Measurements from ENCODE around the gene BMP5. TPM values are rescaled to one million over a fixed set of nuclear protein-coding genes. Genes with fewer than 3 reads are reported as not detected.

The BMP5 gene
- total RNA-seq, 1 donor from 2014 or later: 0.50 TPM

GRCh38 chr6:55734256-55734655 lies 141.1 kb downstream of the BMP5 start:
- Mint-ChIP-seq H3K4me1 (ENCODE audit: low read depth, unreplicated experiment) (peaks cover 4% of the 10 kb centered on the region), H3K27me3 (ENCODE audit: low read depth, unreplicated experiment) (no peaks in the 10 kb centered on the region), H3K36me3 (ENCODE audit: low read depth, unreplicated experiment) (no peaks in the 10 kb centered on the region), H3K27ac (ENCODE audit: unreplicated experiment) (peak overlapping the region; percentile 77), H3K9me3 (ENCODE audit: unreplicated experiment) (peaks cover 9% of the 10 kb centered on the region), H3K4me3 (ENCODE audit: unreplicated experiment) (no peak overlapping the region)
- H3K9me3 ChIP-seq (ENCODE audit: insufficient read depth, low read depth, low read length): no peaks in the 10 kb centered on the region
- H3K4me1 ChIP-seq (ENCODE audit: insufficient read depth, low read length): no peaks in the 10 kb centered on the region
- no peaks in the 10 kb centered on the region for H3K27me3 ChIP-seq (ENCODE audit: insufficient read depth, low read length)
- no peak overlapping the region for H3K9ac ChIP-seq (ENCODE audit: low read length)
- H3K36me3 ChIP-seq (ENCODE audit: insufficient read depth, low read length): no peaks in the 10 kb centered on the region
- no peak overlapping the region for H3K27ac ChIP-seq (ENCODE audit: low read depth, low read length)
- no peak overlapping the region for H2AFZ ChIP-seq (ENCODE audit: low read depth, low read length)
- no peak overlapping the region for H3K4me2 ChIP-seq (ENCODE audit: low read length)
- H3K4me3 ChIP-seq (ENCODE audit: insufficient read depth, low read depth, low read length): no peak overlapping the region
- peak; percentile 59 for DNase-seq (ENCODE audit: low read depth)
- no peak for FAIRE-seq
- no peaks in the 10 kb centered on the region for H4K20me1 ChIP-seq (ENCODE audit: insufficient read depth, low read length)
- TF ChIP-seq CTCF (IDR thresholded peaks at IDR 0.05; ENCODE audit: insufficient read depth, low read depth, low read length) (no peak), EZH2 (IDR thresholded peaks at IDR 0.05; ENCODE audit: insufficient read depth, low read length) (no peak)
- no peaks in the 10 kb centered on the region for H3K79me2 ChIP-seq (ENCODE audit: insufficient read depth, low read length)

GRCh38 chr6:55729665-55730064 lies 145.7 kb downstream of the BMP5 start:
- Mint-ChIP-seq H3K27me3 (ENCODE audit: low read depth, unreplicated experiment) (no peaks in the 10 kb centered on the region), H3K4me1 (ENCODE audit: low read depth, unreplicated experiment) (peaks cover 4% of the 10 kb centered on the region), H3K9me3 (ENCODE audit: unreplicated experiment) (peaks cover 2% of the 10 kb centered on the region), H3K36me3 (ENCODE audit: low read depth, unreplicated experiment) (no peaks in the 10 kb centered on the region), H3K27ac (ENCODE audit: unreplicated experiment) (no peak overlapping the region), H3K4me3 (ENCODE audit: unreplicated experiment) (no peak overlapping the region)
- Histone ChIP-seq H3K36me3 (ENCODE audit: insufficient read depth, low read length) (no peaks in the 10 kb centered on the region), H3K27ac (ENCODE audit: low read depth, low read length) (no peak overlapping the region), H4K20me1 (ENCODE audit: insufficient read depth, low read length) (no peaks in the 10 kb centered on the region), H2AFZ (ENCODE audit: low read depth, low read length) (no peak overlapping the region), H3K27me3 (ENCODE audit: insufficient read depth, low read length) (no peaks in the 10 kb centered on the region), H3K4me1 (ENCODE audit: insufficient read depth, low read length) (no peaks in the 10 kb centered on the region), H3K4me3 (ENCODE audit: insufficient read depth, low read depth, low read length) (no peak overlapping the region), H3K79me2 (ENCODE audit: insufficient read depth, low read length) (no peaks in the 10 kb centered on the region), H3K4me2 (ENCODE audit: low read length) (no peak overlapping the region), H3K9me3 (ENCODE audit: insufficient read depth, low read depth, low read length) (no peaks in the 10 kb centered on the region), H3K9ac (ENCODE audit: low read length) (no peak overlapping the region)
- FAIRE-seq (no peak), DNase-seq (ENCODE audit: low read depth) (no peak)
- TF ChIP-seq EZH2 (IDR thresholded peaks at IDR 0.05; ENCODE audit: insufficient read depth, low read length) (no peak), CTCF (IDR thresholded peaks at IDR 0.05; ENCODE audit: insufficient read depth, low read depth, low read length) (no peak)

- H3K4me1 ChIP-seq (ENCODE audit: insufficient read depth, low read length): no peaks in the 10 kb centered on the region
- H3K9me3 ChIP-seq (ENCODE audit: insufficient read depth, low read depth, low read length): no peaks in the 10 kb centered on the region
- H2AFZ ChIP-seq (ENCODE audit: low read depth, low read length): no peak overlapping the region
- no peak overlapping the region for H3K4me3 ChIP-seq (ENCODE audit: insufficient read depth, low read depth, low read length)
- DNase-seq (ENCODE audit: low read depth) (peak; percentile 1), FAIRE-seq (no peak)
- TF ChIP-seq CTCF (IDR thresholded peaks at IDR 0.05; ENCODE audit: insufficient read depth, low read depth, low read length): no peak
- no peak for TF ChIP-seq EZH2 (IDR thresholded peaks at IDR 0.05; ENCODE audit: insufficient read depth, low read length)
- no peaks in the 10 kb centered on the region for H4K20me1 ChIP-seq (ENCODE audit: insufficient read depth, low read length)
- H3K4me2 ChIP-seq (ENCODE audit: low read length): no peak overlapping the region
- no peak overlapping the region for H3K9ac ChIP-seq (ENCODE audit: low read length)
- no peaks in the 10 kb centered on the region for H3K27me3 ChIP-seq (ENCODE audit: insufficient read depth, low read length)
- no peak overlapping the region for H3K27ac ChIP-seq (ENCODE audit: low read depth, low read length)
- H3K27me3 Mint-ChIP-seq (ENCODE audit: low read depth, unreplicated experiment): no peaks in the 10 kb centered on the region
- H3K4me1 Mint-ChIP-seq (ENCODE audit: low read depth, unreplicated experiment): no peaks in the 10 kb centered on the region
- no peak overlapping the region for H3K27ac Mint-ChIP-seq (ENCODE audit: unreplicated experiment)
- H3K36me3 Mint-ChIP-seq (ENCODE audit: low read depth, unreplicated experiment): no peaks in the 10 kb centered on the region
- H3K9me3 Mint-ChIP-seq (ENCODE audit: unreplicated experiment): peaks cover 2% of the 10 kb centered on the region
- no peaks in the 10 kb centered on the region for H3K79me2 ChIP-seq (ENCODE audit: insufficient read depth, low read length)
- H3K4me3 Mint-ChIP-seq (ENCODE audit: unreplicated experiment): no peak overlapping the region
- no peaks in the 10 kb centered on the region for H3K36me3 ChIP-seq (ENCODE audit: insufficient read depth, low read length)
These were observed 149.2 kb downstream of the BMP5 start for GRCh38 chr6:55726144-55726543.
